ENCODE data around the gene DENND1B.
"Not testable (repeated sequence)": the region's sequence is repeated elsewhere in the genome, so short reads cannot be mapped to it uniquely, and the experiment has no call there.

Gene DENND1B

GRCh38 chr1:197782722-197783360, 7.6 kb upstream of the DENND1B start:
- DNase-seq = peak; percentile 58 to 74 (median 68)

GRCh38 chr1:197781968-197782721, 6.9 kb upstream of the DENND1B start:
- DNase-seq = peak in 2 of 4 experiments; percentile 36 to 46

GRCh38 chr1:197779921-197780320, 4.6 kb upstream of the DENND1B start:
- no peak for DNase-seq

- peak; percentile 17 to 62 (median 42) for DNase-seq
These were observed 3.2 kb upstream of the DENND1B start for GRCh38 chr1:197778366-197778945.

GRCh38 chr1:197776351-197777105, 1.2 kb upstream of the DENND1B start:
- peak; percentile 35 to 76 (median 54) for DNase-seq

- DNase-seq = peak; percentile 50 to 80 (median 64)
These were observed 606 bp downstream of the DENND1B start for GRCh38 chr1:197774466-197775281.

GRCh38 chr1:197773856-197774255, 1.4 kb downstream of the DENND1B start:
- peak in 2 of 4 experiments; percentile 33 to 48 for DNase-seq

GRCh38 chr1:197771904-197772556, 3.2 kb downstream of the DENND1B start:
- peak in 2 of 4 experiments; percentile 27 to 32 for DNase-seq

- DNase-seq = no peak
These were observed 3.9 kb downstream of the DENND1B start for GRCh38 chr1:197771386-197771785.

- DNase-seq = peak in 2 of 4 experiments; percentile 54
These were observed 5.0 kb downstream of the DENND1B start for GRCh38 chr1:197770243-197770642.

GRCh38 chr1:197769287-197769686, 6.0 kb downstream of the DENND1B start:
- no peak for DNase-seq

- peak in 2 of 4 experiments; percentile 33 to 38 for DNase-seq
These were observed 7.1 kb downstream of the DENND1B start for GRCh38 chr1:197768014-197768805.

- no peak for DNase-seq
These were observed 11.5 kb downstream of the DENND1B start for GRCh38 chr1:197763769-197764168.

- no peak for DNase-seq
These were observed 12.0 kb downstream of the DENND1B start for GRCh38 chr1:197763307-197763706.

GRCh38 chr1:197761654-197762053, 13.6 kb downstream of the DENND1B start:
- peak in 2 of 4 experiments; percentile 26 to 43 for DNase-seq

- not testable (repeated sequence) for DNase-seq
These were observed 19.7 kb downstream of the DENND1B start for GRCh38 chr1:197755553-197755952.

- DNase-seq = not testable (repeated sequence)
These were observed 22.6 kb downstream of the DENND1B start for GRCh38 chr1:197752652-197753164.

- DNase-seq = no peak
These were observed 24.9 kb downstream of the DENND1B start for GRCh38 chr1:197750366-197750765.

- no peak for DNase-seq
These were observed 29.4 kb downstream of the DENND1B start for GRCh38 chr1:197745911-197746310.

GRCh38 chr1:197744979-197745378, 30.3 kb downstream of the DENND1B start:
- DNase-seq = no peak

Measured in suppressor macrophage (primary cell).